GM18873 (cell line): ENCODE measurements around the gene NUDT8.
A peak's percentile ranks its signal among the peaks of the same experiment; 100 is the strongest.
"Not testable (repeated sequence)": the region's sequence is repeated elsewhere in the genome, so short reads cannot be mapped to it uniquely, and the experiment has no call there.

ENCODE experiments used
- ATAC-seq: cut with Tn5 transposase; IDR thresholded peaks from one replicate; pipeline ENCODE4 v1.9.1; 2021; ENCODE audit warnings: mild to moderate bottlenecking, moderate library complexity, moderate number of reproducible peaks; ENCODE audit not compliant: unreplicated experiment, low FRiP score

NUDT8 gene

DNA sequence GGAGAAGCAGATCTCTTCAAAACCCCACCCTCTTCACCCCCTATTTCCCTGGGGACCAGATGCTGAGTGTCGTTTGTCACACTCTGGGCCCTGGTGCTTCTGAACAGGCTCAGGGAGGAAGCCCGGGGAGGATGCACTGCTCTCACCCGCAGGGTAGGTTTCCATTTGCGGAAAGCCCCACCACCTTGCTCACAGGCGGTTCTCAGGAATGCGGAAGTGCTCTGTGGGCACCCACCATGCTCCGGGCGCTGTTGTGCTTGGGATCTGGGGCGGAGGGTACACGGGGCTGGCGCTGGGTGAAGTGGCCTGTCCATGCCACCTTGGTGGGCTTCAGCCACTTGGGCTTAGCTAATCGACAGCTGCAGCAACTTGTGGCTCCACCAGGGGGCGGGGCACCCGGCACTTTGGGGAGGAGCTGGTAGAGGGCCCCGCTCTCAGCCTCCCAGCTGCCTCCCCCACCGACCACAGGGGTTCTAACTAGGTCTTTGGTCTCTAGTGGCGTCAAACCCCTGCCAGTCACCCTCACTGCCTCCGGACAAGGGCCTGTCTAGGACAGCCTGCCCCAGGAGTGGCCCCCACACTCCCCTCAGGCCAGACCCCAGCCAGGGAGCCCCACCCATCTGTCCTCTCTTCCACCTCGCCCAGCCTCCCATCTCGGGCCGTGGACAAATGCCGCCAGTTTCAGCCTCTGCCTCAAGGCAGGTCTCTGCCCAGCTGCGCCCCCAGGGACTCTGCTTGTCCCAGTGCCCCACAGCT lies 15.6 kb downstream of the NUDT8 start:
- peak; percentile 60 for ATAC-seq

DNA sequence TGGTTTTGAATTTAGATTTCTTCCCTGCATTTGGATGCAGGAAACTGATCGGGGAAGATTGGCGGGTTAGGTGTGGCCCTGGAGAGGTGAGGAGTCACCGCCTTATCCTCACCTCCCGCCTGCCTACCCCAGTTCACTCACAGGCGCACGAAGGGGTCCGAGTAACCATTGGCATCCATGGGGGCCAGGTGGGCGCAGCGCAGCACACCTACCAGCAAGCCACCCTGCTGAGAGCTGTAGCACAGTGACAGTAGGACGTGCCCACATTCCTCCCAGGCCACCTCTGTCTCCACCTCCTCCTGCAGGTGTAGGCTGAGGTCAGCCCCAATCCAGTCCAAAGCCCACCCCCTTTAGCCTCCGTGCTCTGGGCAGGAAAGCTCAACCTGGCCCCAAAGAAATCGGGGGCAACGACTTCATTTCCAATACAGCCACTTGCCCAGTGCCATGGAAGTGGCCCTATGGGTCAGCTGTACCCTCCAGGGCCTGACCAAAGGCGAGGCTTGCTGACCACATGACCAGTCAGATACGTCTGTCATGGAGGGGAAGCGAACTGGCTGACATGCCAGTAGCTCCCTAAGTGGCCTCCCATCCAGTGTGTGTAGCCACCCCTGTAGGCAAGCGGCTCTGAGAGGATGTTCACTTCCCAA lies 16.3 kb downstream of the NUDT8 start:
- no peak for ATAC-seq

DNA sequence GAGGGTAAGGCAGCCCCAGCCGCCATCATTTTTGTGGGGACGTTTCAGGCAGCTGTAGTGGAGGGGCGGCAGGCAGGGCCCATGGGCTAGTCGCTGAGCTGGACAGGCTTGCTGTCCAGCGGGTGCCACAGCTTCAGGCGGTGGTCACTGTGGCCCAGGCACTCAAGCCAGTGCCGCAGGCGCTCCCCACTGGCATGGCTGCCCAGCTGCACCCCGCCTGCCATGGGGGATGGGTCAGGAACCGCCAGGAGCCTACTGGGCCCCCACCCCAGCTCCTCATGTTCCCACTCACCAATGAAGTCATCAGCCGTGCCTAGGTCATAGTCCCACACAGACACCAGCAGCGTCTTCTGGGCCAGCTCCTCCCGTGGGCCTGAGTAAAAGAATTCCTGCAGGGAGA lies 17.0 kb downstream of the NUDT8 start:
- no peak for ATAC-seq

DNA sequence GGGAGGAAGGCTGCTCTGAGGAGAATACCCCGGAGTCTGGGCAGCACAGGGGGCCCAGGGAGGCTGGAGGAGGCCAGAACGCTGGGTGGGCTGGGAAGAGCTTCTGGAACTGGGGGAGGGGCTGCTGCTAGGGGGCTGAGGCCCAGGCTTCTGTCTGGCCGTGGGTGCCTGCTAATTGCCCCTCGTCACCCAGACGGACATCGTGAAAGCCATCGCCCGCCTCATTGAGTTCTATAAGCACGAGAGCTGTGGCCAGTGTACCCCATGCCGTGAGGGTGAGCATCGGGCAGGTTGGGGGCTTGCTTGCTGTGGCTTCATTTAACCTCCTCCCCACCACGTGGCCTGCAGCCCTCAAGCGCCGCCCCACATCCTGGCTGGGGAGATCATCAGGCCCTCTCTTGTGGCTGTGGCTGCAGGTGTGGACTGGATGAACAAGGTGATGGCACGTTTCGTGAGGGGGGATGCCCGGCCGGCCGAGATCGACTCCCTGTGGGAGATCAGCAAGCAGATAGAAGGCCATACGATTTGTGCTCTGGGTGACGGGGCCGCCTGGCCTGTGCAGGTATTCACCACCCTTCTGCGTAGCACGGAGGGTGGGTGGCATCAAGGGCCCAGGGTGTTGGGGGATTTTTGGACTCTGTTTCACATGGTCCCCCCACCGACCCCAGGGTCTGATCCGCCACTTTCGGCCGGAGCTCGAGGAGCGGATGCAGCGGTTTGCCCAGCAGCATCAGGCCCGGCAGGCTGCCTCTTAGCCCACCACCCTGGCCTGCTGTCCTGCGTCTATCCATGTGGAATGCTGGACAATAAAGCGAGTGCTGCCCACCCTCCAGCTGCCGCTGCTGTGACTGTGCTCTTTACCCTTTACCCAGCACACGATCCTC lies 17.8 kb downstream of the NUDT8 start:
- ATAC-seq = no peak

DNA sequence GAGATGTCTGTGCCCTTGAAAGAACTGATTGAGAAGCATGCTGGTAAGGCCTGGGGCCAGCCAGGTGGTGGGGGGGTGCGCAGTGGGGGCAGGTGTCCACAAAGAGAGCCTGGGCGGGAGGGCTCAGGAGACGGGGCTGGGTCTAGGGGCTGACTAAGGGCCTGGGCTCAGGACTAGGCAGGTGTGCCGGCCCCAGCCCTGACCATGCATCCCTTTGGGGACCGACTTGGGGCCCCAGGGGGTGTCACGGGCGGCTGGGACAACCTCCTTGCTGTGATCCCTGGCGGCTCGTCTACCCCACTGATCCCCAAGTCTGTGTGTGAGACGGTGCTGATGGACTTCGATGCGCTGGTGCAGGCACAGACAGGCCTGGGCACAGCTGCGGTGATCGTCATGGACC lies 18.6 kb downstream of the NUDT8 start:
- ATAC-seq = no peak

DNA sequence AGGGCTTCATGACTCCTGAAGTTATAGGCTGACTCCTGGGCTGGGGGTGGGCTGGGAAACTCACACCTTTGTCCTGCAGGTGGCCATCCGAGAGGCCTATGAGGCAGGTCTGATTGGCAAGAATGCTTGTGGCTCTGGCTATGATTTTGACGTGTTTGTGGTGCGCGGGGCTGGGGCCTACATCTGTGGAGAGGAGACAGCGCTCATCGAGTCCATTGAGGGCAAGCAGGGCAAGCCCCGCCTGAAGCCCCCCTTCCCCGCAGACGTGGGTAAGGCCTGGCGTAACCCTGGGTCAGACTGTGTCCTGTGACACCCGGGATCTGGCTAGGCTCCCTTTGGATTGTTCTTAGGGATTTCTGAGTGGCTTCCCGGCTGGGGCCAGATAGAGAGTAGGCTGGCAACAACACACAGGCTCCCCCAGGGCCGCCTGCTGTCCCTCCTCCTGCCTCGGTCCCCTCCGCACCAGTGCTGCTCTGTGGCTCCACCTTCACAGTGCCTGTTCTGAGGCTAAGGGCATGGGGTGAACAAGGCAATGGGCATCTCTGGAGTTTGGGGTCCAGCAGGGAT lies 19.4 kb downstream of the NUDT8 start:
- no peak for ATAC-seq

DNA sequence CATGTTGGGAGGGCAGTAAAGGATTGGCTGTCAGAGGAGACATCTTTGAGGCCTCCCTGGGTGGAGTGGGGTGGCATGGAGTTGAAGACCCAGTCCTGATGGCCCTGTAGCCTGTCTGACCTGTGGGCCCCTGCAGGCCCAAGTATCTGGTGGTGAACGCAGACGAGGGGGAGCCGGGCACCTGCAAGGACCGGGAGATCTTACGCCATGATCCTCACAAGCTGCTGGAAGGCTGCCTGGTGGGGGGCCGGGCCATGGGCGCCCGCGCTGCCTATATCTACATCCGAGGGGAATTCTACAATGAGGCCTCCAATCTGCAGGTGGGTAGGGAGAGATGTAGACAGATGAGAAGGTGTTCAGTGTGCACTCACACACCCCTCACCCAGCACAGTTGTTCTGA lies 20.4 kb downstream of the NUDT8 start:
- ATAC-seq = no peak

DNA sequence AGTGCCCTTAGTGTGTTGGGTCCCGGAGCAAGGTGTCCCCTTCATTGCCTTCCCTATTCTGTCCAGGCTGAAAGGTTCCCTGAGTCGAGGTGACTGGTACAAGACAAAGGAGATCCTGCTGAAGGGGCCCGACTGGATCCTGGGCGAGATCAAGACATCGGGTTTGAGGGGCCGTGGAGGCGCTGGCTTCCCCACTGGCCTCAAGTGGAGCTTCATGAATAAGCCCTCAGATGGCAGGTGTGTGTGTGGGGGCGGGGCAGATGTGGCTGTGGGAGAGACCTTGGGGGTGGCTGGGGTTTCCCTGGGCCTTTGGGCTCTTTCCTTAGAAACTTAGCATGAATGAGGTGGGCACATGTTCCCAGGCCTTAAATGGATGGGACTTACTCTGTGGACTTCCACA lies 21.3 kb downstream of the NUDT8 start:
- no peak for ATAC-seq

DNA sequence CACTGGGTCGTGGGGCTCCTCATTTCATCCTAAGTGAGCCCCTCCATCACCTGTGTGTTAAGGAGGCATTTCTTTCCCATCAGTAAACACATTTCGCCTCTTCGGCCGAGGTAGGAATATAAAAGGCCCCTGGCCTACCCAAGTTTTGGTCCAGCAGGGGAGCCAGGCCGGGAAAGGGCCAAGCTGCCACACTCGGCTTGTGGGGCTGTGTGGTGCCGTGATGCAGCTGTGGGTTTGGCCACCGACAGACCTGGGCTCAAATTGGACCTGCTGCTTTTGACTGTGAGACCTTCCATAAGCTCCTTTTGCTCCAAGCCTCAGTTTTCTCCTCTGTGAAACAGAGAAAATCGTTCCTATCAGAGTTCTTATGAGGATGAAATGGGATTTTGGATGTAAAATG lies 22.2 kb downstream of the NUDT8 start:
- no peak for ATAC-seq

DNA sequence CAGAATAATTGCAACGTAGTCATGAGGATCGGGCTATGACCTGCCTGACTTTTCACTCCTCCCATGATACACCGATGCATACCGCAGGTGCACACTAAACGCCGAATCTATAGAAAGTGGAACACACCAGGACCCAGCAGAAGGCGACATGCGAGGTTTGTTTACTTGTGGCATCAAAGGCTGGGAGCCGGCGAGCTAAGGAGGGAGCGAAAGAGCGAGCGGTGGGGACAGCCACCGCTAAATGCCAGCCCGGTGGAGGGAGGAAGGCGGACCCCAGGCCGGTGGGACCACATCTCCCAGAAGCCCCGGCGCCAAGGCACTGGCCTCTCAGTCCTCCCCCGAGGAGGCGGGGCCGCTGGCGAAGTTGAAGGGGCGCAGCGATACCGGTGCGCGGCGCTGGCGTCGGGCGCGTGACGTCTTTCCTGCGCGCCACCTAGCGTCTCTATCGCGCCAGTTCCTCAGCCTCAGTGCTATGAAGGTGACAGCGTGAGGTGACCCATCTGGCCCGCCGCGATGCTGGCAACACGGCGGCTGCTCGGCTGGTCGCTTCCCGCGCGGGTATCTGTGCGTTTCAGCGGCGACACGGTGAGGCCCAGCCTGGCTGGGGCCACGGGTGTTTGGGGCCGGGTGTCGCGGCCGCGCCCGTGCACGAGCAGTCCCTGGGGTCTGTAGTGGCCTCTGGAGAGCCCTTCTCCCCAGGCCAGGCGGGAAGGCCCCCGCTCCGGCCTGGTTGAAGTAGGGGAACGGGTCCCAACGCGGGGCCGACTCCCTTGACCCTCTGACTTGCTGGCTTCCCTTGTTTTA lies 23.0 kb downstream of the NUDT8 start, which contains the start of gene NDUFV1:
Gene NDUFV1, plus strand, starts transcription at position 445 of the 804 bp plus-strand sequence. Its CDS starts 69 bp downstream, at position 514.
- peak; percentile 81 for ATAC-seq

DNA sequence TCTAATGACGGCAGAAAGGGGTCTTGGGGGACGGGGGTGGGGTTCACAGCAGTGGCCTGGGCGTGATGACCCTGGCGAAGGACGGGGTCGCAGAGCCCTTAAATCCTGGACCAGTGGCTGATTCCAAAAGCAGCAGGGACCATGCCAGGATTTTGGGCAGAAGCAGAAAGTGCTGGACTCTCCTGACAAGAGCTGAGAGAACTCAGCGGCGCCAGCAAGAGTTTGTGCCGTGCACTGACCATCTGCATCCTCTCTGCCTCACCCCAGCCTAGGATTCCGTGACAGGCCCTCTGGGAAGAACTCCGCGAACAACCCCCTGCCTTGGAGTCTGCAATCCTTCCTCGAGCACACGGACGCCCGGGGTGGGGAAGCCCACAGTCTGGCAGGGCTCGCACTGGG lies 23.6 kb downstream of the NUDT8 start:
- no peak for ATAC-seq

DNA sequence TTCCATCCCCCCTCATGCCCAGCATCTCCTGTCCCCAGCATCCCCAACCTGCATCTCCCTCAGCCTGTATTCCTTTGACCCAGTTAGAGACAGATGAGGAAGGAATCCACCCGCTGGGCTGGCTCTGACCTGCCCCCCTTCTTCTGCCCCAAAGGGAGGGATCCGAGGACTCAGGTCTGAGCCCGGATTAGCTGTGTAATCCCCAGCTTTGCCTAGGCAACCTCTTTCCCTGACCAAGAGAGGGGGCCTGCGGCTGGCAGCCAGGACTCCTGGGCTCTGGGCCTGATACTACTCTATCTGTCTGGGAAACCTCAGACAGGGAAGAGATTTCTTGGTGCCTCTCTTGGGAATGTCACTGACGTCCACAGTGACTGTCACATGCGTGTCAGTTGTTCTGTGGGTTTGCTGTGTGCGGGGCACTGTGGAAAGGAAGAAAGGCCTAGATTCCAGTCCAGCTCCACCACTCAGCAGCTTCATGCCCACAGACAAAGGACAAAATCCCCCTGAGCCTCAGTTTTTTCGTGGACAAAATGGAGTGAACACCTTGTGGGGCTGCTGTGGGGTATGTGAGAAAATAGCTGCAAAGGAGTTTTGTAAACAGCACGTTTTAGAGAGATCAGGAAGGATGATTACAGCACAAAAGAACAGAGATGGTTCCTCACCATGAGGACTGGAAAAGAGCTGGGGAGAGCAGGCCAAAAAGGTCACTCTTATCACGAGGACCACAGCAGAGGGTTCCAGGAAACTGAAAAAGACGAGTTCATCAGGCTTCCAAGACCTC lies 24.3 kb downstream of the NUDT8 start:
- ATAC-seq = no peak

DNA sequence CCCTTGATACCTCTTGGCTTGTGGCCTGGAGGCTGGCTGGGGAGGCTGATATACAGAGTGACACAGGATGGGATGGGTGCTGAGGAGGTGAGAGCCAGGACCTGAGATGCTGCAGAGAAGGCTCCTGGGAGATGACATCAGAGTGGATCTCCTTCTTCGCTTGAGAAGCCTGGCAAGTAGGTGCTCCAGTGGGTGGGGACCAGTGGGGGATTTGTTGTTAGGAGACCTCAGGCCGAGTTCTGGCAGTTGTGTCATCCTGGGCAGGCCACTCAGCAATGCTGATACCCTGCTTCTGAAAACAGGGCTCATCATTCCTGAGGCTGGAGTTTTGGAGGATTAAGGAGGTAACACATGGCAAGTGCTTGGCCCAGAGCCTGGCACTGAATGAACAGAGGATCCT lies 24.9 kb downstream of the NUDT8 start:
- no peak for ATAC-seq

DNA sequence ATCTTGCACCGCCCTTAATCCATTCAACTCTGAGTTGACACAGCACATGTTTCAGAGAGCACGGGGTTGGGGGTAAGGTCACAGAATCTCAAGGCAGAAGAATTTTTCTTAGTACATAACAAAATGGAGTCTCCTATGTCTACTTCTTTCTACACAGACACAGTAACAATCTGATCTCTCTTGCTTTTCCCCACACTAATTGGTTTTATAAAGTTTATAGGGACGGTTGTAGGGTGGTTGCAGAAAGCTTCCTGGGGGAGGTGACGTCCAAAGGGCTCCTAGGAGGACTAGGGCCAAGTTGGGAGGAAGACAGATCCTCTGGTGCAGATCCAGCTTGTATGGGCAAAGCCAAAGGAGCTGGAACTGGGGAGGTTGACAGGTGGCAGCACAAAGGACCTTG lies 25.6 kb downstream of the NUDT8 start:
- ATAC-seq = not testable (repeated sequence)

DNA sequence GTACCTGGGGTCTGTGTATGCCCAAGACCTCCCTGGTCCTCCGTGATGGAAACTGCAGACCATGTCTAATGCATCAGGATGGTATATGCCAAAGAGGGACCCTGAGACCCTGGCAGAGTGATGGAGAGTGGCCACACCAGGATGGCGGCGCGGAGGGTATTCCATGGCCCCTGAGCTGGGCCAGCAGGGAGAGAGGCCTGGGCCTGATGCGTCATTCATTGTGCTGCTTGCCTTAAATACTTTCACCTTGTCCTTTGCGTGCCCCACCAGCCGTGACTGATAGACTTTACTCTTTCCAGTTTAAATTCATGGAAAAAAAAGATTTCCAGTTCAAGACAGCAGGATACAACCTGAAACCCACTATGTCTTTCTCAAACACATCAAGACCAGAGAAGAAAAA lies 28.6 kb downstream of the NUDT8 start:
- ATAC-seq = no peak

DNA sequence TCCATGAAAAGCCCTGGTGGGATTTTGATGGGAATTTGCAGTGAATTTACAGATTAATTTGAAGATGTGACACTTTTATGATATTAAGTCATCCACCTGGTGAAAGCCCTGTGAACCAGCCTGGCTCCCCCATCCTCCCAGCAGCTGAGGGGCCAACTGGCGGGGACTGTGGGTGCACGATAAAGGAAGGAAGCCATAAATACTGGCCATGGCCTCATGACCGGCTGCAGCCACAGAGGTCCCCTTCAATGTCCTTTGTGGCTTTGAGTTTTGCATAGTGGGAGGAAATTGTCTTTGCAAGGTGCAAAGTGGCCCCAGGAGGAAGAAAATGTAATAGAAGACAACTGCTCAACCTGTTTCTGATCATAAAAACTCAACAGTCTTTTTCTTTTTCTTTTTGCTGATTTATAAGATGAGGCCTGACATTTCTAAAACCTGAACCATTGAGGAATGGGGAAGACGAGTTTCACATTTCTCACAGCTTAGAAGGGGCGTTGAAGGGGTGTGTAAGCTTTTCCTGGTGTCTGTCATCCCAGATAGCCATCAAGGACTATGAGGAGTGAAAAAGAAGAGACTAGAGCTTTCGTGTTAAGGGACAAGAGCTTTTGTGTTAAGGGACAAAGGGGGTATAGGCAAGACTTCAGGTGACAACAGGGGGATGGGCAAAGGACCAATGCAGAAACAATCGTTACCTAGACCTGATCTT lies 29.3 kb downstream of the NUDT8 start:
- ATAC-seq = no peak

DNA sequence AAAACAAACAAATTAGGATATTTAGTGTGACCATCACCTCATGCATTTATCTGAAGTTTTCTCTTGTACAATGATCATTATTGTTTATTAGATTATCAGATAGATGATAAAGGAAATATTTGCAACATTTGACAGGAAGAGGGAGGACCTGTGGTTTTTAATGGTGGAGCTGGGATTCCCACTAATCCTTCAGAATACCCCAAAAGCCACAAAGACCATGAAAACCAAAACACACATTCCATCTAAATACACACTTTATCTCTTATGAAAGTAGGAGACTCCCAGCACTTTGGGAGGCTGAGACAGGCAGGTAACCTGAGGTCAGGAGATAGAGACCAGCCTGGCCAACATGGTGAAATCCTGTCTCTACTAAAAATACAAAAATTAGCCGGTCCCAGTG lies 30.6 kb downstream of the NUDT8 start:
- ATAC-seq = no peak

DNA sequence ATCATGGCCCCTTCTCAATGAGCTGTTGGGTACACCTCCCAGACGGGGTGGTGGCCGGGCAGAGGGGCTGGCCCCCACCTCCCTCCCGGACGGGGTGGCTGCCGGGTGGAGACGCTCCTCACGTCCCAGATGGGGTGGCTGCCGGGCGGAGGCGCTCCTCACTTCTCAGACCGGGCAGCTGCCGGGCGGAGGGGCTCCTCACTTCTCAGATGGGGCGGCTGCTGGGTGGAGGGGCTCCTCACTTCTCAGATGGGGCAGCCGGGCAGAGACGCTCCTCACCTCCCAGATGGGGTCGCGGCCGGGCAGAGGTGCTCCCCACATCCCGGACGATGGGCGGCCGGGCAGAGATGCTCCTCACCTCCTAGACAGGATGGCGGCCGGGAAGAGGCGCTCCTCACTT lies 31.8 kb downstream of the NUDT8 start:
- not testable (repeated sequence) for ATAC-seq

DNA sequence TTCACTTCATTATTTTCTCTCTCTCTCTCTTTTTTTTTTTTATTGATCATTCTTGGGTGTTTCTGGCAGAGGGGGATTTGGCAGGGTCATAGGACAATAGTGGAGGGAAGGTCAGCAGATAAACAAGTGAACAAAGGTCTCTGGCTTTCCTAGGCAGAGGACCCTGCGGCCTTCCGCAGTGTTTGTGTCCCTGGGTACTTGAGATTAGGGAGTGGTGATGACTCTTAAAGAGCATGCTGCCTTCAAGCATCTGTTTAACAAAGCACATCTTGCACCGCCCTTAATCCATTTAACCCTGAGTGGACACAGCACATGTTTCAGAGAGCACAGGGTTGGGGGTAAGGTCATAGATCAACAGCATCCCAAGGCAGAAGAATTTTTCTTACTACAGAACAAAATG lies 32.3 kb downstream of the NUDT8 start:
- not testable (repeated sequence) for ATAC-seq
